Activated naive CD8-positive, alpha-beta T cell treated with anti-CD3 and anti-CD28 coated beads for 36 hours (primary cell): ENCODE results near the gene EMD. TPM values are rescaled to one million over a fixed set of nuclear protein-coding genes. Genes with fewer than 3 reads are reported as not detected.

Experiments used
- DNase-seq: peaks from one replicate; pipeline ENCODE4 v3.0.0; 2021
- H3K27ac Mint-ChIP-seq: one replicate; pipeline ENCODE4 v1.8.0; 2022; ENCODE audit warnings: mild to moderate bottlenecking, moderate library complexity, mixed read lengths
- H3K27me3 Mint-ChIP-seq: one replicate; pipeline ENCODE4 v1.8.0; 2022; ENCODE audit warnings: mild to moderate bottlenecking, mixed read lengths
- H3K36me3 Mint-ChIP-seq: one replicate; pipeline ENCODE4 v1.8.0; 2021; ENCODE audit warnings: mild to moderate bottlenecking, mixed read lengths
- H3K4me1 Mint-ChIP-seq: one replicate; pipeline ENCODE4 v1.8.0; 2021; ENCODE audit warnings: mixed read lengths
- H3K4me3 Mint-ChIP-seq: one replicate; pipeline ENCODE4 v1.8.0; 2022; ENCODE audit warnings: mild to moderate bottlenecking, moderate library complexity, mixed read lengths
- H3K9me3 Mint-ChIP-seq: one replicate; pipeline ENCODE4 v1.8.0; 2022; ENCODE audit warnings: mixed read lengths
- total RNA-seq, 2 experiments: library from RNA; stranded (reverse); gene quantifications; one replicate each; pipeline ENCODE4 v1.2.3, GENCODE V29; 2021

The EMD gene
- total RNA-seq, 2 experiments from 2014 or later = 110 to 112 TPM

DNA sequence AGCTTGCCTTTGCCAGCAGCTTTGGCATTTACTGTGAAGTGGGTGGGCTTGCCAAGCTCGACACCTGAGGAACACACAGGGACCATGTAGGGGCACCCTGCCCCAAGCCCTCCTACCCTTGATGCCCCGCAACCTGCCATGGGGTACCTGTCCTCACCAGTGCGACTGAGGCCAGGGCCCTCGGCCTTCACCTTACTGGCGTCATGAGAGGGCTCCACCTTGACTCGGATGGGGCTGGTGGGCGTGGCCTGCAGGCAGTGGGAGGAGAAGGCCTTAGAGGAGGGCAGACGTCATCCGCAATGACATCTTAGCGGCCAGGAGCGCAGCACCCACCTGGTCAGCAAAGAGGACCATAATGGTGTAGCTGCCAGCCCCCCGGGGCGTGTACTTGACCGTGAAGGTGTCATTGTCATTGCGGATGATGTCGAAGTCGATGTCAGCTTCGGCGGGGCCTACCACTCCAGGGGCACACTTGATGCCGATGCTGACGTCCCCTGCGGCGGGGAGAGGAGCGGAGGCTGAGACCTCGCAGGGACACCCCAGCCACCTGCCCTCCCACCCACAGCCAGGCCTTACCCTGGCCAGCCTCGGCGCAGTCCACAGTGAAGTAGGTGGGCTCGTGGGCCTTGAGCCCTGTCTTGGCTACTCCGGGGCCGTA is 16.9 kb upstream of the EMD start:
- DNase-seq = no peak
- Mint-ChIP-seq H3K36me3 (peaks cover 13% of the 10 kb centered on the region), H3K4me1 (peaks cover 2% of the 10 kb centered on the region), H3K4me3 (no peak overlapping the region), H3K9me3 (no peaks in the 10 kb centered on the region), H3K27ac (no peak overlapping the region), H3K27me3 (no peaks in the 10 kb centered on the region)

DNA sequence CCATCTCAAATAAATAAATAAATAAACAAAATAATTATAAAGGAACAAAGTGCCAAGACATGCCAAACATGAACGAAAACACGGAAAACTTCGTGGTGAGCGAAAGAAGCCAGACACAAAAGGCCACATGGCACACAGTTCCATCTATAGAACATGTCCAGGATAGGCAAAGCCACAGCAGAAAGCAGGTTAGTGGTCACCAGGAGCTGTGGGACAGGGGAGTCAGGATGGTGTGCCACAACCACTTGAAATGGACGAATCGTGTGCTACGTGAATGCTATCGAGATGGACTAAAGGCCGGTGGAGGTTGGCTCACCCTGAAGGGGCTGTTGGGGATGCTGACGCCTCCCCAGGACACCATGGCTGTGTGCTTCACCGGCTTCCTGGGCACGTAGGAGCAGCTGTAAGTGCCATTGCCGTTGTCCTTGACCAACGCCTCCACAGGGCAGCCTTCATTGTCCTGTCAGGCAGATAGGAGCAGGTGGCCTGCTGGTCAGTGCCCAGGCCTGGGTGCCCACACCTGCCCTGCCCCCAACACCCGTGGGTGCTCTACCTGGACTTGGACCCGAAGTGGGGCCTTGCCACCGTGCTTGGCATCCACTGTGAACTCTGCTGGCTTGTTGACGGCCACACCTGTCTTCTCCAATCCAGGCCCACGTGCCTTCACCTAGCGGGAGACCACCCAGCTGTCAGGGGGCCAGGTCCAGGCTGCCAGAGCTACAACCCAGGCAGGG is 15.2 kb upstream of the EMD start:
- H3K27ac Mint-ChIP-seq = no peak overlapping the region

DNA sequence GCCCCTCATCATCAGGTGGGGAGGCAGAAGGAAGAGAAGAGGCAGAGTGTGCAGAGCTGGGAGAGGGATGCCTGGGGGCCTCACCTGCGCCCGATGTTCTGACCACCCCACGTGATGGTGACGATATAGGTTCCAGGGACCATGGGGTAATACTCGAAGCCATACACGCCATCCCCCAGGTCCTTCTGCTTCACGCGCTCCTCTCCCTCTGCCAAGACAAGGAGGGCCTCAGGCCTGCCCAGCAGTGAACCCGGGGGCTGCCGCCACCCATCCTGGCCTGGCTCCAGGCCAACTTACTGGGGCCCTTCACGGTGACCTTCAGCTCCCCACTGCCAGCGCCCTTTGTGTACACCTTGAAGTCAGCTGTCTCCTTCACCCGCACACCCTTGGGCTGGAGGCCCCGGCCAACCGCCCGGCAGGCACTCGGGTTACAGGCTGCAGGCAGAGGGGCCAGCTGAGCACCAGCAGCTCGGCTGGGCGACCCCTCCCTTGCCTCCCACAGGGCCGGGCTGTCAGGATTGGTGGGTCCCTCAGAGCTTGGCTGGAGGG is 14.0 kb upstream of the EMD start:
- H3K9me3 Mint-ChIP-seq = no peaks in the 10 kb centered on the region
- no peak for DNase-seq
- H3K36me3 Mint-ChIP-seq = peaks cover 22% of the 10 kb centered on the region
- peak overlapping the region; percentile 45 for H3K27ac Mint-ChIP-seq
- H3K4me1 Mint-ChIP-seq = peaks cover 8% of the 10 kb centered on the region
- H3K4me3 Mint-ChIP-seq = no peak overlapping the region
- no peaks in the 10 kb centered on the region for H3K27me3 Mint-ChIP-seq

More for the DNA sequence above, 15.2 kb upstream of the EMD start:
- DNase-seq = no peak
- H3K36me3 Mint-ChIP-seq = peaks cover 15% of the 10 kb centered on the region
- peaks cover 8% of the 10 kb centered on the region for H3K4me1 Mint-ChIP-seq
- H3K9me3 Mint-ChIP-seq = no peaks in the 10 kb centered on the region
- no peaks in the 10 kb centered on the region for H3K27me3 Mint-ChIP-seq
- no peak overlapping the region for H3K4me3 Mint-ChIP-seq

DNA sequence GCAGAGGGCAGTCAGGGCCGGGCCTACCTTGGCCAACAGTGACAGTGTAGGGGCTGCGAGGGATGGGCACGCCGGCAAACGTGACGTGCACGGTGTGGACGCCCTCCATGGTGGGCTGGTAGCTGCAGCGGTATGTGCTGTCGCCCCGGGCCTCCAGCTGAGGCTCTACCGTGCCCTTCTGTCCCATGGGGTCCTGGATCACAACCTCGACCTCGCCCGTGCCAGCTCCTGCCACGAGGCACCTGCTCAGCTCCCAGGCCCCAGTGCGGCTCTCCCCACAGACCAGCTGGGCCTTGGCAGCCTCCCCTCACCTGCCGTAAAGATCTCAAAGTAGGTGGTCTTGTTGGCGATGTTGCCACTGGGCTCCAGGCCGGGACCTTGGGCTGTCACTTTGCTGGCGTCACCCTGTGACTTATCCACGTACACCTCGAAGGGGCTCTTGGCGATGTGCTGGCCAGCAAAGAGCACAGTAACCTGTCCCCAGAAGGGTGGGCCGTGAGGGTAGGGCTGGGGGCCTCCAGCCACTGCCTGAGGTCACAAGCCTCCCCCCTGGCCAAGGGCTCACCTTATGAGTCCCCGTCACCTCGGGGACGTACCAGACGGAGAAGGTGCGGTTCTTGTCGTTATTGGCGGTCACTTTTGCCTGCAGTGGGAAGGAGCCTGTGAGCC is 13.0 kb upstream of the EMD start:
- H3K9me3 Mint-ChIP-seq = no peaks in the 10 kb centered on the region
- H3K36me3 Mint-ChIP-seq = peaks cover 25% of the 10 kb centered on the region
- DNase-seq = no peak
- H3K27ac Mint-ChIP-seq = no peak overlapping the region
- H3K4me1 Mint-ChIP-seq = peaks cover 8% of the 10 kb centered on the region
- H3K27me3 Mint-ChIP-seq = no peaks in the 10 kb centered on the region
- no peak overlapping the region for H3K4me3 Mint-ChIP-seq

DNA sequence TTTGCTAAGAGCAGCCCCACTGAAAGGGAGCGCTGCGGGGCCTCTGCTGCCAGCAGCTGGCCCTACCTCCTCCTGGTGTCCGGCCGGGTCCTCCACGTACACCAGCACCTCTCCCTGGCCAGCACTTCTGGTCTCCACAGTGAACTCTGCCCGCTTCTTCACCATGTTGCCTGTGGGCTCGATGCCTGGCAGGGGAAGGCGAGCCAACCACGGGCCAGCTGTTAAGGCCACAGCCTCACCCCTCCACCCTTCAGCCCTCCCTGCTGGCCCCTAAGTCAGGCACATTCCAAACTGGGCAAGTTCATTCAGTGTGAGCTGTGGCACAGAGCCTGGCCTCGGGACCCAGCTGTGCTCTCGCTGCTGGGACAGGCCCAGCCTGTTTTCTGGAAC is 12.4 kb upstream of the EMD start:
- no peak for DNase-seq
- peaks cover 25% of the 10 kb centered on the region for H3K36me3 Mint-ChIP-seq
- no peaks in the 10 kb centered on the region for H3K27me3 Mint-ChIP-seq
- no peak overlapping the region for H3K4me3 Mint-ChIP-seq
- peaks cover 6% of the 10 kb centered on the region for H3K4me1 Mint-ChIP-seq
- no peak overlapping the region for H3K27ac Mint-ChIP-seq
- H3K9me3 Mint-ChIP-seq = no peaks in the 10 kb centered on the region

DNA sequence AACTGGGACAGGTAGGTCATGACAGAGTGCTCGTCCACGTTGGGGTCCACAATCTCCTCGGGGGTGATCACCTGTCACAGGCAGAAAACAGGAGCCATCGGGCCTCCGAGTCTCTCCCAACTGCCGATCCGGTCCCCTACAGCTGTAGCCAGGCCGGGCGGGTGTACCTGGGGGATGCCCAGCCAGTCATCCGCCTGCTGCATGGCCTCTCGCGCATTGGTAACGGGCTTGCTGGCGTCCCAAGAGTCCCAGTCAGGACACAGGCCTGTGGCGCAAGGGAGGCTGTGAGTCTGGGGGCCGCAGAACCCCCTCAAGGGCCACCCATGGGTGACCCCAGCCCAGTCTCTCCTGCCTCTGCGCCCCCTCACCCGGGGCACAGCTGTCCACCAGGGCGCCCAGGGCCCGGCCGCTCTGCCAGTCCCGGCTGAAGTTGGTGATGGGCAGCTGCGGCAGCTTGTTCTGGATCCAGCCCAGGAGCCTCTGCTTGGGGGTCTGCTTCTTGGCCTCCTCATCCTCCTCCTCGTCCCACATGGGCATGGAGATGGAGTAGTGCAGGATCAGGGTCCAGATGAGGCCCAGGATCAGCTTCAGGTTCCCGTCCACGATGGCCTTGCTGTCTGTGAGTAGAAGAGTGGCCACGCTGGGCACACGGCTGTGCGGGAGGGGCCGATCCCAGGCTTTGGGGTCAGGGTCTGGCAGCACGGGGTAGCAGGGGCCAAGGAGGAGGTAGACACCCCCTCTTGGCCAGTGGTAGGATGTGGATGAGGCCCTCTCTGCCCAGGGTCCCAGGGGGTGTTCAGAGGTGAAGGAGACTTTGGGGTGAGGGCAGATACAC is 11.4 kb upstream of the EMD start:
- Mint-ChIP-seq H3K4me1 (peaks cover 11% of the 10 kb centered on the region), H3K4me3 (peak overlapping the region; percentile 93), H3K27ac (peak overlapping the region; percentile 91), H3K36me3 (peaks cover 24% of the 10 kb centered on the region), H3K9me3 (no peaks in the 10 kb centered on the region), H3K27me3 (no peaks in the 10 kb centered on the region)
- no peak for DNase-seq

DNA sequence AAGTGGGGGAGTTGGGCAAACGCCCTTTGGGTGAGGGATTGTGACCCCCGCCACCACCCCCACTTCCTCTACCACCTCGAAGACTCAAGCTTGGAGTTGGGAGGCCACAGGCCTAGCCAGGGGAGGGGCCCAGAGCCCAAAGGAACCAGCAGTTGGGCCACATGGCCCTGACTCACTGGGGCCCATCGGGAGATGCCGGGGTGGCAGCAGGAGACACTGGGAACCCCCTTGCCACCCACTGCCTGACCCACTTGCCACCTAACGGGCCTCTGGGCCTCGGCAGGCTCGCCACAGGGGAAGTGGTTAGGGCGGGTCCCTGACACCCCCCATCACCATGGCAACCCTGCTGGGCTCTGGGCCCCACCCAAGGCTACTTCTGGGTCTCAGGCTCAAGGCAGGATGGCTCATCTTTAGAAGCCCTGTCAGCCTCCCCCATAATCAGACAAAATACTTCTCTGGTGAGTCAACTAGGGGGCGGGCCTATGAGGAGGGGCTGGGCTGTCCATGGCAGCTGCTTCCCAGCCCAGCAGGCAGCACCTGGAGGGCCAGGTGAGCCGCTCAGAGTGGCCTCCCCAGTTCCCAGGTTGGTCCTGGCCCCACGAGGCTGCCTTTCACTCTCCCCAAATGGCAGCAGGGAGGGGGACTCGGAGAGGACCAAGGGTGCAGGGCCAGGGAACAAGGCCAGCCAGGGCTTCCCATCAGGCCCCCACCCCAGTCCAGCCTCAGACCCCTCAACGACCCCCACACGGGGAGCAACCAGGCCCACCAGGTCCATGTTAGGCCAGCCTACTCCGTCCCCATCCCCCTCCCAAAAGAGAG is 10.3 kb upstream of the EMD start:
- peaks cover 20% of the 10 kb centered on the region for H3K36me3 Mint-ChIP-seq
- peaks cover 13% of the 10 kb centered on the region for H3K4me1 Mint-ChIP-seq
- DNase-seq = peak; percentile 91
- no peaks in the 10 kb centered on the region for H3K9me3 Mint-ChIP-seq
- peak overlapping the region; percentile 93 for H3K4me3 Mint-ChIP-seq
- no peaks in the 10 kb centered on the region for H3K27me3 Mint-ChIP-seq
- H3K27ac Mint-ChIP-seq = peak overlapping the region; percentile 91

DNA sequence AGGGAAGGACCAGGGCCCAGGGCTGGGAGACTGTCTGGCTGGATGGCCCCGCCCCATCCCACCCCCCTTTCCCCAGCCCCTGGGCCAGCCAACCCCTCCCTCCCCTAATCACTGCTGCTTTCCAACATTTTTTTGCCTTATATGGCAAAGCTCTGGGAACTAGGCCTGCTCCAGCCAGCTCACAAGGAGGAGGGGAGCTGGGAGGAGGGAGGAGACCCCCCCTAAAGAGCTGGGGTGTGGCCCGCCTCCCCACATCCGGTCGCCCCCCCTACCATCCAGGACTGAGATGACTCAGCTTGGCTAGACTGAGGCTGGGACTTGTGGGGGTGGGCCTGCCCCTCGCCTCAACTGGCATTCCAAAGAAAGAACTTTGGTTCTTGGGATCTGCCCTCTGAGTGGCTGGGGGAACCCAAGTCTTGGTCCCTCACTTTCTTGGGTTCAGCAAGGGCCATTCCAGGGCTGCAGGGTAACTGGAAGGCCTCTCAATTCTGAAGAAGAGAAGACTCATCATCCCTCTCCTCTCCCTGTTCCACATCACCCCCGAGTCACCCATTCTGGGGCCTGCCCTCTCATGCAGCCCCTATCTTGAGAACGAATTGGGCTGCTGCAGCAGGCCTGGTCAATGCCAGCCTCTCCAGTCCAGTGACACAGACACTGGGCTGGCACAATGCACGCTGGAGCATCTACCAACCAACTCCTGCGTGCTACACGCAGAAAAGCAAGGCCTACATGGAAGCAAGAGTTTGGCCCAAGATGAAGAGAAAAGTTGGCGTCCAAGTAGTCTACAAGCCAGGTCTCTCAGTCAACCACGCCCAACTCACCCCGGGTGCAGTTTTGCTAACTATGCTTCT is 9.4 kb upstream of the EMD start:
- Mint-ChIP-seq H3K4me3 (peak overlapping the region; percentile 93), H3K4me1 (peaks cover 13% of the 10 kb centered on the region), H3K9me3 (no peaks in the 10 kb centered on the region), H3K27me3 (no peaks in the 10 kb centered on the region), H3K27ac (peak overlapping the region; percentile 90), H3K36me3 (peaks cover 20% of the 10 kb centered on the region)
- peak; percentile 74 for DNase-seq

DNA sequence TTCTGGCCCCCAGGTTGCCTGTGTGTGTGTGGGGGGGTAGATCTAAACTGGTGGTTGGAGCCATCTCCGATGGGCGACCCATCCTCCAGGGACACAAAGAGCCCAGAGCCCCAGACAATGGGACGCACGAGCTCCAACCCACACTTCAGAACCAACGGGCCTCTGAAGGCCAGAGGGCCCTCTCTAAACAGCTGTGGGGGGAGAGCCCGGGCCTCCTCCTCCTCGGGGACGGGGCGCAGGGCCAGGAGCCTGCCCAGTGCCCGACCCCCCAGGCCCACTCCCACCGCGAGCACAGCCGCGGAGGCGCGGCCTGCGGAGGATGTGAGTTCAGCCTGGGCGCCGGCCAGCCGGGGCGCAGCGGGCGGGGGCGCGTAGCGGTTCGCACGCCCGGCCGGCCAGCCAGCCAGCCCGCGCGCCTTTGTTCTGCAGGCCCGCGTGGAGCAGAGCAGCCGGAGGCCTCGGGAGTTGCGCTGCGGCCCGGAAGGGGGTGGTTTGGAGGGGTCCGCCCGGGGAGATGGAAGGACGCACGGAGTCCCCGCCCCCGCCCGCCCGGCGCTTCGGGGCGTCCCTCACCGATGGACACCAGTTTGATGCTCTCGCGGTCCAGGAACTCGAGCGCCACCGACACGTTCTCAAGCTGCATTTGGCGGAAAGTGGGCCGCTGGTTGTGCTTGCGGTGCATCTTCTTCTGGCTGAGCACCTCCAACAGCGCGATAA is 8.6 kb upstream of the EMD start:
- peaks cover 13% of the 10 kb centered on the region for H3K4me1 Mint-ChIP-seq
- H3K36me3 Mint-ChIP-seq = peaks cover 20% of the 10 kb centered on the region
- DNase-seq = peak; percentile 19
- H3K9me3 Mint-ChIP-seq = no peaks in the 10 kb centered on the region
- H3K27ac Mint-ChIP-seq = peak overlapping the region; percentile 90
- peak overlapping the region; percentile 93 for H3K4me3 Mint-ChIP-seq
- H3K27me3 Mint-ChIP-seq = no peaks in the 10 kb centered on the region

DNA sequence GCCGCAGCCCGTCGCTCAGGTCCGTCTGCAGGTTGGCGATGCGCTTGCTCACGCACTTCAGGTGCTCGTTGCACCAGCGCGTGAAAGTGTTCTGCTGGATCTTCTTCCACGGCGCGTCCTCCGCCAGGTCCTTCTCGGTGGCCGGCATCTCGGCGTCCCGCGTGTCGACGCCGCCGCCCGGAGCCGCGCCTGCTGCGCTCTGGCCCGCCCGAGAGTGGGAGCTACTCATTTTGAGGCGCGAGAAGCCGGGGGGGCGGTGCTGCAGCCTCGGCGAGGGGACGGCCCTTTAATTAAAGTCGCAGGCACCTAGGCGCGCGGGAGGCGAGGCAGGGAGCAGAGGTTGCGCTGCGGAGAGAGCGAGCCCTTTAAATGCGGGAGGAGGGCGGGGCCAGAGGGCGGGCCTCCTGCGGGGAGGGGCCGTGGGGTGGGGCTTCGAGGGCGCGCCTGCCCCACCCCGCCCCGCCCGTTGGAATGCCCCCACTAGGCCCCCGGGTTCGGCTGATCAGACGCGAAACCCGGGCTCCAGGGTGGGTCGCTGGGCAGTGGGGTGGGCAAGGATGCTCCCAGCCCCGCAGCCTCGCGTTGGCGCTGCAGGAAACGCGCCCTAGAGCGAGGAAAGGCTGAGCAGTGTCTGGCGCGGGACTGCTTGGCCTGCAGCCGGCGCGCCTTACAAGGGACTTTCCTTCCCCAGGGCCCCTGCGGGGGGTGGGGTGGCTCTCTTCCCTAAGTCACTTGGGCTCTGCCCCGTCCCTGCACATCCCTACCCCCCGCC is 7.9 kb upstream of the EMD start:
- H3K9me3 Mint-ChIP-seq = no peaks in the 10 kb centered on the region
- H3K4me1 Mint-ChIP-seq = peaks cover 13% of the 10 kb centered on the region
- peak overlapping the region; percentile 80 for H3K4me3 Mint-ChIP-seq
- H3K27ac Mint-ChIP-seq = peak overlapping the region; percentile 71
- DNase-seq = peak; percentile 90
- H3K27me3 Mint-ChIP-seq = no peaks in the 10 kb centered on the region
- peaks cover 17% of the 10 kb centered on the region for H3K36me3 Mint-ChIP-seq

DNA sequence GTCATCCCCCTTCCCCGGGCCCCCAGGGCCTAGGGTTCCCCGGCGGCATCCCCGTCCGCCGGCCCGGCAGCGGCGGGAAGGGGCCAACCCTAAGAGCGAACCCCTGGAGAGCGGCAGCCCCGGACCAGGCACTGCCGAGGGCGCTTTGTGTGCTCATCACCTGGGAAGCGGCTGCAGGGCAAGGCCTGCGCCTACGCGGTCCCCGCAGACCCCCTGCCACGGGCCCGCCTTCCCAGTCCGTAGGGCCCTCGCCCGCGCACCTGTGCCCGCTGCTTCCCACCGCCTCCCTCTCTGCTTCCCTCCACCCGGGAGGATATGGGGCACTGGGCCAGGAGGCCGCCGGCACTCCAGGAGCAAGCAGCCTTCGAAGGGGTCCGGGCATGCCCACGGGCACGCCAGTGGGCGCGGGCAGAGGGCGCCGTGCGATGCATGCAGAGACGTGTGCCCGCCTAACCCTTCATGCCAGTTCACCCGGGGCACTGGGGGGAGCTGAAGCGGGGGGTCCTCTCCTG is 7.2 kb upstream of the EMD start:
- Mint-ChIP-seq H3K4me1 (peaks cover 13% of the 10 kb centered on the region), H3K36me3 (peaks cover 17% of the 10 kb centered on the region), H3K4me3 (peak overlapping the region; percentile 81), H3K27ac (peak overlapping the region; percentile 72), H3K9me3 (no peaks in the 10 kb centered on the region), H3K27me3 (no peaks in the 10 kb centered on the region)
- DNase-seq = no peak

DNA sequence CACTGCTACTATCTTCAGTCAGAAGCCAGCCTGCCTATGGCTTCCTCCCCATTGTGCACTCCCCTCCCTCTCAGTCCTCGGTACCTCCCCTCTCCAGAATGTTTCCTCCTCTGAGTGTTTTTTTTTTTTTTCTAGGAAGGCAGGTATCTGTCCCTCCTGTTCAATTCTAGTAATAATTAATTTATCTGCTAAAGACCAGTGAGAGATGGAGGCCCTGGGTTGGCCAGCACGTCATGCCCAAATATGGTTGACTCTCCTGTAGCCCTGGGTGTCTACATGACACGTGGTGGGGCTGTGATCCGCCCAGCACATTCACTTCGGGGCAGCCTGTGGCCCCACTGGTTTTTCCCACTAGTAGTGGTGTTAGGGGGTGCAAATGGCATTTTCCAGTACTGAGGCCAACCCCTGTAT is 6.5 kb upstream of the EMD start:
- Mint-ChIP-seq H3K4me1 (peaks cover 17% of the 10 kb centered on the region), H3K9me3 (no peaks in the 10 kb centered on the region)
- DNase-seq = peak; percentile 49

More for the DNA sequence above, 6.5 kb upstream of the EMD start:
- peak overlapping the region; percentile 72 for H3K27ac Mint-ChIP-seq
- H3K36me3 Mint-ChIP-seq = peaks cover 17% of the 10 kb centered on the region
- peak overlapping the region; percentile 81 for H3K4me3 Mint-ChIP-seq
- H3K27me3 Mint-ChIP-seq = no peaks in the 10 kb centered on the region
